ENCODE measurements around the gene ST6GAL2.

The ST6GAL2 gene

DNA sequence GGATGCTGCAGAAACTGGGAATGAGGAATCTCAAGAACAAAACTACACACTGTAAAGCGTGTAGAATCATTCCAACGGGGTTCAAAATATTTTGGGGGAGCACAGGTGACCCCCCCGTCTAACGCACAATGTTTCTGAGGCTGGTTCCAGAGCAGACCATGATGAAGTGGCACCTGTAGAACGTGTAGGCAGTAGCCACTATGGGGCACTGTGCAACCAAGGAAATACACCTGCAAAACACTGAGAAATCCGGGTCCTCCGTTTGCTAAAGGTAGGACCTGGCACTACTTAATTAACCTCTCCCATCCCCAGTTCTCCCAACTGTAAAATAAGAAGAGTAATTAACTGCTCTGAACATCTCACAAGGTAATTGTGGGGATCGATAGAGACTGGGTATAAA, 22.6 kb downstream of the ST6GAL2 start:
- no peak for DNase-seq (ENCODE audit: low read depth)

DNA sequence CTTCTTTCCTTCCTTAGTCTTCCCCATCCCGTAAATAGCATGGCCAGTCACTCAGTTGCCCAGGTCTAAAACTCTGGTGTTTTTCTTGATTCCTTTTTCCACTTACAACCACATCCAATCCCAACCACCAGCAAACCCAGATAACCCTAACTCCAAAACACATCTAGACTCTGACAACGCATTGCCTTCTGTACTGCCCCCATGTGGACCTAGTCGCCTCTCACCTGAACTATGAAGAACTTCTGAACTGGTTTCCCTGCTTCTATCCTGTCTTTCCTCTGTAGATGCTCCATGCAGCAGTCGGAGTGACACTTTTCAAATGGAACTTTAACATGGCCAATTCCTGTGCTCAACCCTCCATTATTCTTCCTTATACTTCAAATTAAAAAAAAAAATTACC, 26.5 kb downstream of the ST6GAL2 start:
- DNase-seq (ENCODE audit: low read depth) = no peak

DNA sequence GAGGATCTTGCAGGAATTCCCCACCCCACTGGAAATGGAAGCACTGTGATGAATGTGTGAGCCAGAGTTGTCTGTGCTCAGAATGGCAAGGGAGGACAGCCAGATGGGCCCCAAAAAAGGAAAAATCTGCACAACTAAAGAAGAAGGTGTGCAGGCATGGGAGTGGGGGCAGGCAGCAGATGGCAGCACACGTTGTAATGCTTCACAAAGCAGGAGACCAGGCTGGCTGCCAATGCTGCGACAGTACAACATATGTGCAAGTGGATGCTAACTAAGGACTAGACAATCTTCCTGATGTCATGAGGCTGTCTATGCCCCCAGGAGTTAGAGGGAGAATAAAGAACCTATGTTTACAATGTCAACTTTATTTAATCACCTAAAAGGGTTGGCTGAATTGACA, 27.2 kb downstream of the ST6GAL2 start:
- DNase-seq (ENCODE audit: low read depth) = no peak

DNA sequence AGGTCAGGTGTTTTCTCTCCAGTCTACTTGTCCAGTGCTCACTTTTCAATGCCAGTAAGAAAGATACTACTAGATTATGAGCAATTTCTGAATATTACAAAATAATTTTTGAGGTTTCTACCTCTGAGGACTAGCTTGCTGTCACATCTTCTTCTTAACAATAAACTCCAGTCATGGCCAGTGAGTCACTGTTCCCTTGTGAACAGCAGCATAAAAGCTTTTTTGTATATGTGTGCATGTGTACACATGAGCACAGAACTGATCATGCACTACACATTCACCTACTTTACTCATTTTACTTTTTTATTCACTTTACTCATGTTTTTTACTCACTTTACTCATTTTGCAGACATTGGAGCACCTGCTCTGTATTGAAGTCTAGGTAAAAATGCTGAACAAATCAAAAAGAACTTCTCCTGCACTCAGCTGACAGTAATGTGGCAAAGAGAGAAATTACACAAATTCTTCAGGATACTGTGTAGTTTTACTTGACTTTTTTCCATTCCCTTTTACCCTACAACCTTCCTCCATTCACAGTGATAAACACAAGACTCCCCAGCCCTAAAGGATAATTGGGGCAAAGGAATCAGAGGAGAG, 28.0 kb downstream of the ST6GAL2 start:
- no peak for DNase-seq (ENCODE audit: low read depth)

DNA sequence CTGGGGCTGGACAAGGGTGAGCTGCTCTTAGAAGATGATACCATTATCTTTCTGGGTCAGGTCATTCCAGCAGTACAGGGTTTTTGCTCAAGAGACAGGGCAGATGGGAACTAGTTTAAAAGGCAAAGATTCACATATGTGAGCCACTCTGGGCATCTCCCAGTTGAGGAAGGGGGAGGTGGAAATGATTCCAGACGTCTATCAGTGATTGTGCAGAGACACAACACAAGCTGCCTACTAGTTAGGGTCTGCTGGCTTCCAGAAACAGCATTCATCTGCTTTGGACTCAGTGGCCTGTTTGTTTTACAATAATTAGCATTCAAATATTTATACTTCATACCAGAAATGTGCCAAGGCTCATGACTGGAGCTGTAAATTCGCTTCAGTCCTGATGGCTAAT, 32.3 kb downstream of the ST6GAL2 start:
- no peak for DNase-seq (ENCODE audit: low read depth)

DNA sequence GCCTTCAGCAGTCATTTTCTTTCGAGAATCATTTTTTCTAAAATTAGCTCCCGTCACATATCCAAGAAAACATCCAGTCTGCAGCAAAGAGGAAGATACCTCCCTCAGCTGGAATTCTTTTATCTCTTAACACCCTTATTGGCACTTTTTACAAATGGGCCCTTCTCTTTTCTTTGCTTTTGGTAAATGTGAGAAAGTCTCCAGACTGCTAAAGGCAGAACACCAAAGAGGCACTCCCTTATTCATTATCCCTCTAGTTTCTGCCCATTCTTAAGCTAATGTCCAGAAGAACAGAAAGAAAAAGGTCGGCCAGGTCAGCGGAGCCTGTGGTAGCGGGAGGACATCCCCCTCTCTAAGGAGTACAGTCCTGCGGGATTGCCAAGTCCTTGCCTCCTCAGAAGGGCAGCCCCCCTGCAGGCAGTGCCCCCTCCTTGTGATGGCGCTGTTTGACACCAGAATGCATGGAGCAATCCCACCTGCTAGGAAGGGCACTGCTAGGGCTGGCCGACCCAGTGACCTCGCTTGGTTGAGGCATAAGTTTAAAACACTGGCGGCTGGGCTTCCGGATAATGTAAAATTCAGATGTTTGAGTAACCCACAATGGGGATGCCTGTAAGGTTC, 34.0 kb downstream of the ST6GAL2 start:
- no peak for DNase-seq (ENCODE audit: low read depth)

DNA sequence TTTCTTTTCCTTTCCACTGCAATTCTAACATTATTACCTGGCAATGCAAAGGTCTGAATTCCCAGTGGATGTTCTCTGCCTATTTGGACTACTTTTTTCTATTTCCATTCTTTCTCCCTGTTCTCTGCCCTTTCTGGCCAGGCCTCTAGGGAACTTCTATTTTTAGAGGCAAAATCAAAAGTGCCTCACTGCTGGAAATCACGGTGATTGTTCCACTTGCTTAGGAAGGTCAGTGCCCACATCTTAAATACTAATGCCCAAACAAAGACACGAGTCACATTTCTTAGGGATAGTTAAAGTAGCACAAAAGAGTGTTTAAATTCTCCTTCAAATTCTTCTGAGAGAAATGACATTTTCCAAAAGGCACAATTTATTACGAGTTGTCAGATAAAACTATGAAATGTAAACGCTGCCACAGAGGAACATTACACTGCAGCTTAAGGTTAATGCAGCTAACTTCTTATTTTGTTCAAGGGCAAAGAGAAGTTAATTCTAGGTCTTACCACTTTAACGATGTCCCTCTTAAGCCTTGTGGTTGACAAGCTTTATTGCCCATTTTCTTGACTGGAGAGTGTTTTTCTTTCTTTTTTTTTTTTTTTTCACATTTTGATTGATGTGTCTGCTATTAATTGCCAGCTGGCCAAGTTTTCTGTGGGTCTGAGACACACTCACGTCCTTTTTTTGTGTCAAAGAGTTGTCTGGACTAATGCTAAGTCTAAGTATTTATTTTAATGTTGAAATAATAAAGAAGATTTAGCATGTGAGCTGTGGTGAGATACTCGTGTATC, 34.7 kb downstream of the ST6GAL2 start:
- no peak for DNase-seq (ENCODE audit: low read depth)

DNA sequence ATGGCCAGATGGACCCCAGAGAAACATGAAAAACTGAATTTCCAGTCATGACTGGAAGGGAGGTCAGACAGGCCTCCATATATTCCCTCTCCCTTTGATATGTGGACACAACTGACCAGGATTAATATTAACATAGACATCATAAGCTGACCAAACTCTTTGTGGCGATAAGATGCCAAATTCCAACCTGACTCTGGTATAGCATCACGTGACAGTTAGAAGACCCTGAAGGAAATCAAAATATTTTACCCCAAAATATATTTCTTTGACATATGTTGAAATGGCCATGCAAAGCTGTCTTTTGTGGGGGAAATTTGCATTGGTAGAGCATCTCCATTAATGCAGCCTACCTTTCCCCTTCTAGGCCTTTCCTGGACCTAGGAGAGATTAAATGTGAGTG, 36.7 kb downstream of the ST6GAL2 start:
- DNase-seq (ENCODE audit: low read depth) = no peak

DNA sequence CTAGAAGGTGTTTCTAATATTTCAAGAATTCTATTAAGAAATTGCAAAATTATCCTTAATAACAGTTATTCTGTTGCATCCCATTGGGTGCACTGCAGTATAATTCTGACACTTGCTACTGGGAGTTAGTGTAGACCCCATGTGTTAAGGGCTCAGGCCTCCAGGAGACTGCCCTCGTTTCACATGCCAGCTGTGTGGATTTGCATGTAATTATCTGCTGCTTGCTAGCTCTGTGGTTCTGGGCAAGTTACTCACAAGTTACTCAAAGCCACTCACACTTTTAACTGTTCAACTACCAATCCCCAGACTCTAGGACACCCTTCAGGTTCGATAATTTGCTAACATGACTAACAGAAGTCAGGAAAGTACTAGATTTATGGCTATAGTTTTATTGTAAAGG, 38.6 kb downstream of the ST6GAL2 start:
- no peak for DNase-seq (ENCODE audit: low read depth)

DNA sequence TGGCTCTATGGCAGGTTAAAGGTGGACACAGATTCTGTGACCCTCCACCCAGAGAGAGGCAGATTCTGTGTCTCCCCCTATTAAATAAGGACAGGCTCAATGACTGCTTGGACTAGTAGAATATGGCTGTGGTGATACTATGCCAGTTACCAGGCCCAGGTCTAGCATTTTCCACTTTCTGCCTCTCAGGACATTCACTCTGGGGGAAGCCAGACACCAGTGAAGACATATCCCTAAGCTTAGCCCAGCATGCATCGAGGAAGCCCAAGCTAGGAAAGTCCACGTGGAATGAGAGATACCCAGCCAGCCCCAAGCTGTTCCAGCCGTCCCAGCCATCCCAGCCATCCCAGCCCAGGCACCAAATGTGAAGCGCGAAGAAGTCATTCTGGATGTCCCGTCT, 40.3 kb downstream of the ST6GAL2 start:
- DNase-seq (ENCODE audit: low read depth) = no peak

DNA sequence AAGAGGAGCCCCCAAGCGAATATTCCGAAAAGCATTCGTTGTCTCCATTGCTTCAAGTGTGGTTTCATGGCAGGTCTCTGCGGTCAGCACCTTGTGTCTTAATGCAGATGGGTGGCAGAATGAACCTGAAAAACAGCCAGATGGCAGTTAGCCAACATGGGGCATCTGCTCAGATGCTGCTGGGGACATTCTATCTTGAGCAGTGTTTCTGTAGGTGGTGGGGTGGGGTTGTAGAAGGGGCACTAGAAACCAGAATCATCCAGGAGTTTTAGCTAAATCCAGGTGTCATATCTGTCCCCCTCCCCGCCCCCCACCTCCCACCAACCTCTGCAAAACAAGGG, 42.1 kb downstream of the ST6GAL2 start:
- DNase-seq (ENCODE audit: low read depth) = no peak

DNA sequence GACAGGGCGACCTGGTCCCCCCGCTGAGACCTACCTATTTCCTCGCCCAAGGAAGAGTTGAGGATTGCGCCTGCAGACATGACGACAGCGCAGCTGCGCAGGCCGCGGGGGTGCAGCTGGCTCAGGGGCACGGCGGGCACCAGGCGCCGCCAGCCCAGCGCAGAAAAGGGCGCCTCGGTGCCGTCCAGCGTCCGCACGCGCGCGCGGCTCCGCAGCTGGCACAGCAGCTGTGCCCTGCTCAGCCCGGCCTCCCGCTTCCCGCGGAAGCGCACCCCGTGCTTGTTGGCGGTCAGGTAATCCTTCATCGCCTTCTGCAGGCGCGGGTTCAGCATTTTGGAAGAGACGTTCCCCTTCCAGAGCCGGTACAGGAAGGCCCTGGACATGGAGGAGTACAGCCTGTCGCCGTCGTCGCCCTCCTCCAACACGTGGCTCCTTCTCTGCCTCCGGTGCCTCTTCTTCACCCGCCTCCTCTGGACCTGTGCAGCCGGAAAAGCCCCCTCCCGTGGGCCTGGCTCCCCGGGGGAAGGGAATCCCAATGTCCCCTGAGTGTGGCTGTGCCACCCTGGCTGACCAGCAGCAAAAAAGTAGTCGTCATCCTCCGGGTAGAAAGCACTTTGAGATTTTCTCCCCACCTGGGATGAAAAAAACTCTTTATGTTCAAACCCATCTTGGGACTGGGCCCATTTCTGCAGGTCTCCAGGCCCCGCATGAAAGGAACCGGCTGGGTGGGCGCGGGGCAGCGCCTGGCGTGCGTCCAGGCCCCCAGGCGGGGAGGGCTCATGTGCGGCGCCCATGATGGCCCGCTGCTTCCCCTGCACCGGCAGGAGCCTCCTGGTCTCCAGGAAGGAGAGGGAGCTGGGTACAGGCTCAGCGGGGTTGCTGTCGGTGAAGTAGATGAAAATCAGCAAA, 42.7 kb downstream of the ST6GAL2 start:
- no peak for DNase-seq (ENCODE audit: low read depth)

DNA sequence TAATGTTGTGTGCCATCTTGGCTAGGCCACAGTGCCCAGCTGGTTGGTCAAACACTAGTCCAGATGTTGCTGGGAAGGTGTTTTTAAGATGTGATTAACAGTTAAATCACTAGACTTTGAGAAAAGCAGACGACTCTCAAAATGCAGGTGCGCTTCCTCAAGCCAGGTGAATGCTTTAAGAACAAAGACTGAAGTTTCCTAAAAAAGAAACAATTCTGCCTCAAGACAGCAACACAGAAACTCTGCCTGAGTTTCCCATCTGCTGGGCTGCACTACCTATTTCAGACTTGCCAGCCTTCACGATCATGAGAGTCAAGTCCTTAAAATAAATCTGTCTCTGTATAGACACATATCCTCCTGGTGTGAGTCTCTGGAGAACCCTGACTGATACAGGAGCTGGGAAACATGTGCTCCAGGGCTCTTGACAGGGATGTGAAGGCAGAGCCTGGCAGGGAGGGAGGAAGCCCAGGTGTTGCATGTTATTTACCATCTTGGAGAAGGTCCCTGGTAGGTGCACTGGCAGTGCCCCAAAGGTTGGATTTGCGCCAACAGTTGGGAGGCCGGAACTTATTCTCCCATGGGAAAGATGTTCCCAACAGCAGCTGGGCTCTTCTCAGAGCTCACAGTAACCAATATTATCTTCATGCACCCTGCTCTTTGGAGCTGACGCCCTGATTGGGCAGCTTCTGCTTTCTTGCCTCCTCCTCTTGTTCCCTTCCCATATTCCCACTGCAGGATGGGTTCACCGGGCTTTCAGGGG, 43.9 kb downstream of the ST6GAL2 start:
- DNase-seq (ENCODE audit: low read depth) = no peak

DNA sequence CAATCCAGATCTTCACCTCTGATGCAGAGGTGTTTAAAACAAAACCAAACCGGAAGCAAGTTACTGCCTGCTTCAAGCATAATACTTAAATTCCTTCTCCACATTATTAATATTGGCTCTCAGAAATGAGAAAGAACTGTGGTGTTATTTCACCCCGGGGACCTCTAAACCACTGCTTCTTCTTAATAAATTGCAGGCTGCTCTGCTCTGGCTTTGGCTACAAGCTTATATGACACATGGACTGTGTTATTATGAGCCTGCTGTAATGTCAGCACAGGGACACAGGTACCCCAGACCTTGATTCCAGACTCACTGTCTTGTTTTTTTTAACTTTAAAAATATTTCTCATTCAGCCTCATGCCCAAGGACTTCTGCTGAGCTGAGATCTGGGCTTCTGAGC, 45.1 kb downstream of the ST6GAL2 start:
- DNase-seq (ENCODE audit: low read depth) = no peak

DNA sequence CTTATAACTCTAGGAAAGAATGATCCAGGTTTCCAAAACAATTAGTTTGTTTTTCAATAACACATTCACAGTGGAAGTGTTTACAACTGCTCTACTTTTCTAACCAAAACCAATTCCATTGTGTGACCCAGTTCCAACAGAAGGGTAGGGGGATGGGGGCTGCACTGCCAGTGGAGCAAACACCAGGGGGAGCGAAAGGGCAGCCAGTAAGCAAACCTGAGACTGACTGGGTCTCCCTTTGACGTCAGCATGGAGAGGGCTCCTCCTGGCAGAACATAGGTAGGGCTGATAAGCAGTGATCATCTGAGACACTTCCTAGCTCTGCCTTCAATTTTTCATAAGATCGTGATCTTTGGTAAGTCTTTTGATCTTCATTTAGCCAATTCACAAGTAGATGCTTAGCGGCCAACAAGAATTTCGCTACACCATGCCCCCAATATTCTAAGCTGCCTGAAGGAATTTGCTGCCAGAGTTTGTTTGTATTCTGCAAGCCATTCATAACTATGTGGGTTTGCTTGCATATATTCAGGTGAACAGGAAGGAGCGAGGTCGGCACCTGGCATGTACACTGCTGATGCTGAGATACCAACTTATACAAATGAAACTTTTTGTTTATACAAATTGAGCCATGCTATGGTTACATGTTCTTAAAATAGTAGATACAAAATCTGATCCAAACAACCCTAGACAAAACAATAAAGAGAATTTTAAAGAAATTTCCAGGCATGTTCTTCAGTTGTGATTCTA, 45.9 kb downstream of the ST6GAL2 start:
- no peak for DNase-seq (ENCODE audit: low read depth)

DNA sequence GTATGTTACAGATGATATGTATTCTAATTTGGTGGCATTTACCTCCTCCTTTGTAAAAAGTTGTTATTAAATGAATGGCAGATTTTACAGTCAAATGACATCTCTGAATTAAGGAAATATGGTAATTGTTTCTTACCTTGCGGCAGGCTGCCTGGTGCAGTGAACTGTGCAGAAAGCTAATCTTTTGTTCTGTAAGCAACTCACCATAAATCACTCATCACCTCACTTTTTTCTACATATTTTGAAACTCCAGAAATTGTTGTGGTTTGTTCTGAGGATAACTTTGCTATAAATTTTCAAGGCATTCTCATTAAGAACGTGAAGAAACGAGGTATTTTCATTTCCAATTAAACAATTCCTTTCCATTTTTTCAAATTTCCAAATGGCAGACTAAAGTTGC, 52.7 kb downstream of the ST6GAL2 start:
- DNase-seq (ENCODE audit: low read depth) = no peak

DNA sequence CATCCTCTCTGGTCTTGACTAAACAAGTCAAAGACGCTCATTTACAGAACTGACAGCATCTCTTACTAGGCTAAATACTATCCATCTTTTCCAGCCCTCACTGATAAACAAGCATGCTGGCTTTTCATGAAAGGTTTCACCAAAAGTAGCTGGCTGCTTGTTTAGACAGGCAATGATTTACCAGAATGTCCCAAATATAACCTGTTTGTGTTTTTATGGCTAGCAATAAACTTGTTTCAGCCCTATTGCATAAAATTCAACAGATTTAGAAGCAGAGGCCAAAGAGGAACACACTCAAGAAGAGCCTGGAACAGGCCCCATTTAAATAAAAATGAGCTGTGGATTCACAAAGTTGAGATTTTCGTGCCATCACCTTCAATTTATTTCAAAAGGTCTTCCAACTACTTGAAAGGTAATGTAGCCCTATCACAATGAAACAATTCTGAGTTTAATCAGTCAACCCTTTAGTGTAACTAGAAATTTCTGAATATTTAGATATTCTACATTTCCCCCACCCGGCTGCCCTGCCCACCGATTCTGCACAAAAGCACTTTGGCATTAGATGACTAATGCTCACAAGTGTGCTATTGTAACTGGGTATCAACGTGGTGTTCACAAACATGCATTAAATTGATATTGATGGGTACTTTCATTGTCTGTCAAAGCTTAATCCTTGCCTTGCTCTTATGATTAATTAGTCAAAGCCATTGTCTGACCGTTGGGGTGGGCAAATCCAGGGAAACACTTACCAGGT, 54.0 kb downstream of the ST6GAL2 start:
- no peak for DNase-seq (ENCODE audit: low read depth)

DNA sequence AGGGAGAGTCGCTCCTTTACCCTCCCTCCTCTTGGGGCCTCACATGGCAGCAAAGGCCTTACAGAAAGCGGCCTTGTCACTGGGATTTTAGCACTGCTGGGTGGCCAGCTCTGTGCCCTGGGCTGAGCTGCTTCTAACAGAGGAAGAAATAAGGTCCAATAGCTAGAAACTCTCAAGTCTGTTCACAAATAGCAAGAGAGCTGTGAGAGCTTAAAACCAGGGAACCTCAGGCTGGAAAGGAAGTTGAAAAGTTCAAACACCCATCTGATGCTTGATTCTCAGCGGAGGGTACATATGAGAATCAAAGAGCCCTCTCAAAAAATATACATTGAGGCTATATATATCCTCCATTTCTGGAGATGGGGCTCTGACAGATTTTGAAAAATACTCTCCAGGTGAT, 54.7 kb downstream of the ST6GAL2 start:
- DNase-seq (ENCODE audit: low read depth) = no peak

DNA sequence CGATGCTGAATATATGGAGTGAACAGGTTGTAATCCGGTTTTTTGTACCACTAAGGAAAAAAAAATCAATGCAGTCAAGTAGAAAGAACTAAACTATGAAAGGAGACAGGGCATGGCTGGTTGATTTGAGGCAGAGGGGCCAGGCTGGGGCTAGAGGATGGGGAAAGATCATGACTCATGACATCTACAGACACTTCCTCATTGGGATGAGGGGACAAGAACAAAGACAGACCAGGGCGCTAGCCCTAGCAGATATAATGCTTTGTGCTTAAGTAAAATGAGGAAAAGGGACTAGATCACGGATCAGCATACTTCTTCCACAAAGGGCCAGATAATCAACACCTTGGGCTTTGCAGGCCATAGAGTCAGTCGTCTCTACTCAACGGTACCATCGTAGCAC, 55.8 kb downstream of the ST6GAL2 start:
- DNase-seq (ENCODE audit: low read depth) = no peak

DNA sequence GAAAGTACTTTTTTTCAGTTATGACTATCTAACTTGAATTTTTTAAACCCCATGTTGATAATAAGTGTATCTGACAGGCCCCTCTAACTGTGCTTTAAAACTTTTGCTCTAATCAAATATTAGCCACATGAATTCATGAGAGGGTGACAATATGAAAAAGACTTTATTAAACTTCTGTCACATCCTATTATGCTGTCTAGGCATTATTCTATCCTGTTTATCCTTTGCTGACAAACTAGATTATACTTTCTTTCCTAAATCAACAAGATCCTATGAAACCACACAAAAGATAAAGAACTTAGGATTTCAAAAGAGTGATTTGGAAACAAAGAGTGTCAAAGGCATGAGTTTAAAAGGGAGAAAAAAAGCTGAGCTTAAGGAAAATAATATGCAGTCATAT, 57.8 kb downstream of the ST6GAL2 start:
- no peak for DNase-seq (ENCODE audit: low read depth)
